Cardiac muscle cell (in vitro differentiated cells and primary cell): Measurements from ENCODE around the gene CTNNA2. TPM values are rescaled to one million over a fixed set of nuclear protein-coding genes. Genes with fewer than 3 reads are reported as not detected.
"Not testable (repeated sequence)": the region's sequence is repeated elsewhere in the genome, so short reads cannot be mapped to it uniquely, and the experiment has no call there.

Experiments
- DNase-seq, 2 donors: peaks; one replicate each; pipeline versions ENCODE4 v3.0.0 to v3.0.0-alpha.2; 2010 to 2017; ENCODE audit warnings: low read depth in 1 of 2, low spot score in 1 of 2
- H3K27ac ChIP-seq: fragments of 200-600 bp; sonication (generic); 2 replicates; pipeline ENCODE4 v1.5.1; 2016
- H3K27me3 ChIP-seq: fragments of 200-600 bp; sonication (generic); 2 replicates; pipeline ENCODE4 v1.6.0; 2016; ENCODE audit warnings: control low read depth
- H3K36me3 ChIP-seq: fragments of 200-600 bp; sonication (generic); 2 replicates; pipeline ENCODE4 v1.5.1; 2016; ENCODE audit warnings: control low read depth
- H3K4me1 ChIP-seq: fragments of 200-600 bp; sonication (generic); 2 replicates; pipeline ENCODE4 v1.8.1; 2017; ENCODE audit warnings: low read depth, mild to moderate bottlenecking, mixed run types
- H3K4me3 ChIP-seq: fragments of 200-600 bp; sonication (generic); 2 replicates; pipeline ENCODE4 v1.5.1; 2016; ENCODE audit warnings: mild to moderate bottlenecking
- H3K9me3 ChIP-seq: fragments of 200-600 bp; sonication (generic); 2 replicates; pipeline ENCODE4 v1.5.1; 2017; ENCODE audit warnings: low read depth, mild to moderate bottlenecking, control low read depth
- polyA plus RNA-seq: library from polyadenylated mRNA; unstranded; fragments of >200 nt; fragmentation: Nextera tagmentation; extraction: Ambion mirVana; gene quantifications from 2 replicates; pipeline ENCODE4 v1.2.1, GENCODE V29; 2016
- total RNA-seq: library from RNA; depleted of rRNA; stranded (reverse); fragments of >200 nt; gene quantifications from 2 replicates; pipeline ENCODE4 v1.2.3, GENCODE V29; 2016
- TF ChIP-seq, protein P1 (sequence below): IDR thresholded peaks from 2 replicates; pipeline ENCODE4 v1.5.1; 2012; ENCODE audit warnings: low read depth, mild to moderate bottlenecking, low read length

CTNNA2 gene
- total and polyA plus RNA-seq, 2 experiments from 2014 or later, result 7.4 to 17.4 TPM

GRCh38 chr2:80028051-80028450 is 515.2 kb downstream of the CTNNA2 start:
- Histone ChIP-seq H3K9me3 (no peaks in the 10 kb centered on the region), H3K4me3 (no peak overlapping the region), H3K27me3 (no peaks in the 10 kb centered on the region), H3K4me1 (no peaks in the 10 kb centered on the region), H3K36me3 (no peaks in the 10 kb centered on the region), H3K27ac (no peak overlapping the region)
- DNase-seq, result no peak
- TF ChIP-seq, protein P1, sequence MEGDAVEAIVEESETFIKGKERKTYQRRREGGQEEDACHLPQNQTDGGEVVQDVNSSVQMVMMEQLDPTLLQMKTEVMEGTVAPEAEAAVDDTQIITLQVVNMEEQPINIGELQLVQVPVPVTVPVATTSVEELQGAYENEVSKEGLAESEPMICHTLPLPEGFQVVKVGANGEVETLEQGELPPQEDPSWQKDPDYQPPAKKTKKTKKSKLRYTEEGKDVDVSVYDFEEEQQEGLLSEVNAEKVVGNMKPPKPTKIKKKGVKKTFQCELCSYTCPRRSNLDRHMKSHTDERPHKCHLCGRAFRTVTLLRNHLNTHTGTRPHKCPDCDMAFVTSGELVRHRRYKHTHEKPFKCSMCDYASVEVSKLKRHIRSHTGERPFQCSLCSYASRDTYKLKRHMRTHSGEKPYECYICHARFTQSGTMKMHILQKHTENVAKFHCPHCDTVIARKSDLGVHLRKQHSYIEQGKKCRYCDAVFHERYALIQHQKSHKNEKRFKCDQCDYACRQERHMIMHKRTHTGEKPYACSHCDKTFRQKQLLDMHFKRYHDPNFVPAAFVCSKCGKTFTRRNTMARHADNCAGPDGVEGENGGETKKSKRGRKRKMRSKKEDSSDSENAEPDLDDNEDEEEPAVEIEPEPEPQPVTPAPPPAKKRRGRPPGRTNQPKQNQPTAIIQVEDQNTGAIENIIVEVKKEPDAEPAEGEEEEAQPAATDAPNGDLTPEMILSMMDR, result no peak

DNA sequence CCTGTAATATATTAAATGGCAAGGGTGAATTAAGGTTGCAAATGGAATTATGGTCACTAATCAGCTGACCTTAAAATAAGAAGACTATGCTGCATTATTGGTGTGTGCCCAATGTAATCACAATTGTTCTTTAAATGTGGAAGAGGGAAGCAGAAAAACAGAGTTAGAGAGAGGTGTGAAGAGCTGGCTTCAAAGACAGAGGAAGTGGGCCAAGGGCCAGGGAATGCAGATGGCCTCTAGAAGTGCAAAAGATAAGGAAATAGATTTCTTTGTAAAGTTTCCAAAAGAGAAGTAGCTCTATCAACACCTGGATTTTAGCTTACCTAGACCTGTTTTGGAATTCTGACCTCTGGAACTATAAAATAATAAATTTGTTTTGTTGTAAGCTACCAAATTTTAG is 515.7 kb downstream of the CTNNA2 start:
- DNase-seq, result no peak
- Histone ChIP-seq H3K27me3 (no peaks in the 10 kb centered on the region), H3K36me3 (no peaks in the 10 kb centered on the region), H3K4me1 (no peaks in the 10 kb centered on the region), H3K4me3 (no peak overlapping the region), H3K27ac (no peak overlapping the region), H3K9me3 (no peaks in the 10 kb centered on the region)
- TF ChIP-seq, protein P1, result no peak

DNA sequence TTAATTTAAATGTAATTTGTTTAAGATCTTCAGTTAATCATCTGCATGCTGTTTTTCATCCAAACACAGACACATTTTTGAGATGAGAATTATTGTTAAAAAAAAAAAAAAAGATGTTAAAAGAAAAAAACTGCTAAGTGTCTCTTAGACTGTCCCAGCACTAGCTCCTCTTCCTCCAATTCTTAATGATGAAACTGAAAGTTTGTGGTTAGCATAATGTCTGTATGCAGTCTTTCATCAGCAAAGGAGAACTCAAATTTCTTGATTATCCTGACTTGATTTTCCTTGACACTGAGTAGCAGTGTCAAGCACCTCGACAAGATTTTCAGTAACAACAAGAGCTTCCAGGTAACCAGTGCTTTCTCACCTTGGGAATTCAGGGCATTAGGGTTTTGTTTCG is 517.3 kb downstream of the CTNNA2 start:
- Histone ChIP-seq H3K4me3 (no peak overlapping the region), H3K9me3 (no peaks in the 10 kb centered on the region), H3K4me1 (no peaks in the 10 kb centered on the region), H3K36me3 (no peaks in the 10 kb centered on the region), H3K27ac (no peak overlapping the region), H3K27me3 (no peaks in the 10 kb centered on the region)
- TF ChIP-seq, protein P1, result no peak
- no peak for DNase-seq

GRCh38 chr2:80032684-80033083 is 519.8 kb downstream of the CTNNA2 start:
- H3K27ac ChIP-seq, H3K27me3 ChIP-seq, H3K9me3 ChIP-seq, H3K36me3 ChIP-seq, H3K4me3 ChIP-seq, H3K4me1 ChIP-seq, DNase-seq: not testable (repeated sequence)

DNA sequence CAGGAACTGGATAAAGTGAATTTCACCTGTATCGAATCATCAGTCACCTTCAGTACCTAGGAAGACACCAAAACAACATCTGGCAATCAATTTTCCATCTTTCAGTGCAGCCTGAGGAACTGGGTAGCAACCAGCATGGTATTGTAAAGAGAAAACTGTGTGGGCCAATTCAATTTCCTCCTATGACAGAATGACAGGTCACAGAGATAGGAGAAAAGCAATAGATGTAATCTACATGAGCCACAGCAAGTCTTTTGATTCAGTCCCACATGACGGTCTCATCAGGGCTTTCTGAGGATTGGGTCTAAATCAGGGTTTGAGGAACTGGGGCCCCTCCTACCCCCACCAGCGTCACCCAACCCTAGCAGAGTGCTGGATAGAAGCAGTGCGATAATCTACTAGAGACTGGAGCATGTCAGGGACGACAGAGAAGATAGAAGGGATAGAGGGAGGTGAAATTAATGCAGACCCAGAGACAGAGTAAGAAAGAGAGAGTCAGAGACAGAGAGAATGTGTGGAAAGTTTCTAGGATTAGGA is 523.0 kb downstream of the CTNNA2 start:
- Histone ChIP-seq H3K4me3 (no peak overlapping the region), H3K9me3 (no peaks in the 10 kb centered on the region), H3K4me1 (no peaks in the 10 kb centered on the region), H3K36me3 (no peaks in the 10 kb centered on the region), H3K27ac (no peak overlapping the region), H3K27me3 (no peaks in the 10 kb centered on the region)
- TF ChIP-seq, protein P1, result no peak
- DNase-seq, result no peak

- TF ChIP-seq, protein P1, result no peak
- H3K27ac ChIP-seq, result no peak overlapping the region
- H3K4me1 ChIP-seq, result no peaks in the 10 kb centered on the region
- H3K36me3 ChIP-seq, result no peaks in the 10 kb centered on the region
- no peak for DNase-seq
- H3K9me3 ChIP-seq, result no peaks in the 10 kb centered on the region
- H3K4me3 ChIP-seq, result no peak overlapping the region
- no peaks in the 10 kb centered on the region for H3K27me3 ChIP-seq
These were observed 524.5 kb downstream of the CTNNA2 start for GRCh38 chr2:80037310-80037709.
